HCT116 (cell line): ENCODE data around the gene ACVR1. TPM values are rescaled to one million over a fixed set of nuclear protein-coding genes. Genes with fewer than 3 reads are reported as not detected.

Source experiments
- ATAC-seq: fragments of 200-7000 bp; cut with Tn5 transposase; 2 replicates; pipeline ENCODE4 v1.9.1; 2020; ENCODE audit warnings: mild to moderate bottlenecking, moderate library complexity
- BruUV-seq: library from RNA; stranded (reverse); fragments of 400-500 nt; replicated peaks from 2 replicates; lab custom pipeline; 2021; lab: Mats Ljungman, UMichigan
- CTCF ChIA-PET: fragments of 300-600 bp; sonication (Branson Sonifier 250); formaldehyde crosslinking; loops from one replicate; lab custom pipeline; 2021; ENCODE audit warnings: antibody characterized with exemption; lab: Charles Lee
- POLR2A ChIA-PET: fragments of 300-600, 350-600 bp; sonication (Branson Sonifier 250); formaldehyde crosslinking; loops from one replicate; lab custom pipeline; 2021; ENCODE audit warnings: antibody characterized with exemption; lab: Charles Lee
- RAD21 ChIA-PET, 2 experiments: fragments of 300-600 bp; sonication (Branson Sonifier 250); formaldehyde crosslinking; loops; one replicate each; lab custom pipeline; 2023; ENCODE audit warnings: low total read pairs in 2 of 2; ENCODE audit not compliant: uncharacterized antibody in 2 of 2, unreplicated experiment in 2 of 2, low non-redundant PET in 1 of 2; lab: Charles Lee
- DNase-seq: peaks from one replicate; pipeline ENCODE4 v3.0.0-alpha.2; 2010; ENCODE audit warnings: low read depth, low spot score
- H2AFZ ChIP-seq: fragments of 200-600 bp; shearing (Covaris generic), sonication (generic); 2 replicates; pipeline ENCODE4 v1.6.1; 2017; ENCODE audit warnings: low read depth, mixed run types, mixed read lengths, antibody characterized with exemption, low read length; ENCODE audit not compliant: poor library complexity, severe bottlenecking
- H3K27ac ChIP-seq: 2 replicates; pipeline ENCODE4 v1.5.1; 2012; ENCODE audit warnings: low read depth, low read length
- H3K27me3 ChIP-seq: fragments of 200-600 bp; sonication (generic); 2 replicates; pipeline ENCODE4 v1.6.1; 2016; ENCODE audit warnings: mixed run types, low read length, mixed read lengths; ENCODE audit not compliant: insufficient read depth
- H3K36me3 ChIP-seq, 2 experiments: fragments of 200-500 bp in 1 of 2; fragments of 200-600 bp in 1 of 2; sonication (Bioruptor generic) in 1 of 2; sonication (generic) in 1 of 2; 2 replicates each; pipeline versions ENCODE4 v1.5.1 to v1.6.1; 2014 to 2016; ENCODE audit warnings: low read length in 2 of 2, inconsistent platforms in 1 of 2, mixed read lengths in 1 of 2, mixed run types in 1 of 2; ENCODE audit not compliant: insufficient read depth in 2 of 2, control insufficient read depth in 1 of 2
- H3K4me1 ChIP-seq, 2 experiments: fragments of 200-600 bp in 1 of 2; sonication (generic) in 1 of 2; 2 replicates each; pipeline versions ENCODE4 v1.5.1 to v1.6.1; 2012 to 2017; ENCODE audit warnings: low read length in 2 of 2, inconsistent platforms in 1 of 2, mild to moderate bottlenecking in 1 of 2, mixed read lengths in 1 of 2, mixed run types in 1 of 2, moderate library complexity in 1 of 2; ENCODE audit not compliant: insufficient read depth in 2 of 2, control insufficient read depth in 1 of 2
- H3K4me2 ChIP-seq: fragments of 200-600 bp; sonication (generic); 2 replicates; pipeline ENCODE4 v1.6.1; 2017; ENCODE audit warnings: mixed run types, low read length, mixed read lengths
- H3K4me3 ChIP-seq, 2 experiments: fragments of 200-600 bp in 1 of 2; sonication (generic) in 1 of 2; replicated peaks in 1 of 2; 2 replicates each; pipeline ENCODE4 v1.5.1; 2011 to 2016; ENCODE audit warnings: low read length in 2 of 2, control low read depth in 1 of 2, low read depth in 1 of 2, mild to moderate bottlenecking in 1 of 2, mixed read lengths in 1 of 2, mixed run types in 1 of 2
- H3K79me2 ChIP-seq: fragments of 200-600 bp; sonication (generic); 2 replicates; pipeline ENCODE4 v1.6.1; 2017; ENCODE audit warnings: mild to moderate bottlenecking, mixed run types, low read length, moderate library complexity, mixed read lengths; ENCODE audit not compliant: insufficient read depth
- H3K9ac ChIP-seq: fragments of 200-600 bp; sonication (generic); 2 replicates; pipeline ENCODE4 v1.6.1; 2016; ENCODE audit warnings: low read length, mixed read lengths
- H3K9me2 ChIP-seq: fragments of 200-600 bp; sonication (generic), shearing (Covaris generic); 2 replicates; pipeline ENCODE4 v1.6.1; 2017; ENCODE audit warnings: mixed run types, mild to moderate bottlenecking, moderate library complexity; ENCODE audit not compliant: insufficient read depth
- H3K9me3 ChIP-seq, 2 experiments: fragments of 200-500 bp in 1 of 2; fragments of 200-600 bp in 1 of 2; sonication (Bioruptor generic) in 1 of 2; sonication (generic) in 1 of 2; 2 replicates each; pipeline ENCODE4 v1.6.1; 2014 to 2017; ENCODE audit warnings: low read length in 2 of 2, mixed read lengths in 2 of 2, inconsistent platforms in 1 of 2, low read depth in 1 of 2, mild to moderate bottlenecking in 1 of 2, mixed run types in 1 of 2, moderate library complexity in 1 of 2; ENCODE audit not compliant: control insufficient read depth in 1 of 2, insufficient read depth in 1 of 2
- H4K20me1 ChIP-seq: fragments of 200-600 bp; sonication (generic), shearing (Covaris generic); 2 replicates; pipeline ENCODE4 v1.6.1; 2017; ENCODE audit warnings: mixed run types, mild to moderate bottlenecking, moderate library complexity; ENCODE audit not compliant: insufficient read depth
- ATF3 ChIP-seq: IDR thresholded peaks from 2 replicates; pipeline ENCODE4 v1.6.1; 2012
- CBX3 ChIP-seq: IDR thresholded peaks from 2 replicates; pipeline ENCODE4 v1.6.1; 2012; ENCODE audit warnings: low read depth
- CEBPB ChIP-seq: IDR thresholded peaks from 2 replicates; pipeline ENCODE4 v1.6.1; 2012; ENCODE audit warnings: low read depth
- EGR1 ChIP-seq: IDR thresholded peaks from 2 replicates; pipeline ENCODE4 v1.6.1; 2012; ENCODE audit warnings: low read depth
- ELF1 ChIP-seq: IDR thresholded peaks from 2 replicates; pipeline ENCODE4 v1.6.1; 2012; ENCODE audit warnings: low read depth, borderline replicate concordance
- EZH2phosphoT487 ChIP-seq: fragments of 200-600 bp; IDR thresholded peaks from 2 replicates; pipeline ENCODE4 v1.6.1; 2018; ENCODE audit warnings: antibody characterized with exemption, borderline replicate concordance
- FOSL1 ChIP-seq: IDR thresholded peaks from 2 replicates; pipeline ENCODE4 v1.6.1; 2012; ENCODE audit warnings: low read depth
- JUND ChIP-seq: IDR thresholded peaks from 2 replicates; pipeline ENCODE4 v1.6.1; 2012
- MAX ChIP-seq: IDR thresholded peaks from 2 replicates; pipeline ENCODE4 v1.6.1; 2012
- POLR2A ChIP-seq: IDR thresholded peaks from 2 replicates; pipeline ENCODE4 v1.7.0; 2011; ENCODE audit warnings: borderline replicate concordance; ENCODE audit not compliant: insufficient read depth, insufficient read length; ENCODE audit errors: extremely low read depth
- POLR2AphosphoS5 ChIP-seq: IDR thresholded peaks from 2 replicates; pipeline ENCODE4 v1.6.1; 2011; ENCODE audit warnings: mild to moderate bottlenecking, low read depth, low read length, moderate library complexity
- RAD21 ChIP-seq: IDR thresholded peaks from 2 replicates; pipeline ENCODE4 v1.6.1; 2012; ENCODE audit warnings: low read depth, mild to moderate bottlenecking
- SIN3A ChIP-seq: IDR thresholded peaks from 2 replicates; pipeline ENCODE4 v1.6.1; 2012; ENCODE audit warnings: low read depth
- SP1 ChIP-seq: IDR thresholded peaks from 2 replicates; pipeline ENCODE4 v1.6.1; 2012; ENCODE audit warnings: low read depth
- SRF ChIP-seq: IDR thresholded peaks from 2 replicates; pipeline ENCODE4 v1.6.1; 2012; ENCODE audit warnings: low read depth
- TCF7L2 ChIP-seq: IDR thresholded peaks from 2 replicates; pipeline ENCODE4 v1.7.0; 2011; ENCODE audit warnings: borderline replicate concordance, inconsistent platforms; ENCODE audit not compliant: insufficient read depth, insufficient read length; ENCODE audit errors: extremely low read depth
- YY1 ChIP-seq: IDR thresholded peaks from 2 replicates; pipeline ENCODE4 v1.6.1; 2011; ENCODE audit warnings: low read length, low read depth, moderate library complexity, mild to moderate bottlenecking; ENCODE audit not compliant: insufficient replicate concordance; ENCODE audit errors: extremely low read depth
- intact Hi-C: fragments of 100-400 bp; cut with micrococcal nuclease; formaldehyde crosslinking; loops from 2 replicates; pipeline ENCODE4 v1.10.0; 2022
- total RNA-seq: library from RNA; stranded (reverse); gene quantifications from one replicate; pipeline ENCODE4 v1.2.1, GENCODE V29; 2021; ENCODE audit not compliant: unreplicated experiment

Gene ACVR1
- total RNA-seq, 1 experiment from 2014 or later = 16.9 TPM

- TF ChIP-seq MAX (no peak), POLR2AphosphoS5 (no peak), FOSL1 (no peak), CBX3 (no peak), SP1 (no peak), ELF1 (no peak), SRF (no peak)
- TF ChIP-seq, all 23 proteins: peak for 0
Observed at GRCh38 chr2:157822993-157823392, 53.1 kb downstream of the ACVR1 start (continued).

GRCh38 chr2:157822533-157822932 lies 53.6 kb downstream of the ACVR1 start:
- ATAC-seq = no peak
- Histone ChIP-seq H3K27me3 (no peaks in the 10 kb centered on the region), H3K4me1 (peaks cover 9 to 10% of the 10 kb centered on the region in 2 experiments; a peak in 3 of 4 replicates)
- POLR2A ChIA-PET = no interaction called here
- TF ChIP-seq SIN3A = no peak
- no peak for TF ChIP-seq TCF7L2
- TF ChIP-seq CEBPB = no peak
- no peak for TF ChIP-seq POLR2A
- no peak for TF ChIP-seq RAD21
- TF ChIP-seq EZH2phosphoT487 = no peak
- TF ChIP-seq JUND = no peak
- no peak for TF ChIP-seq ATF3
- no peak for TF ChIP-seq EGR1
- no peak for TF ChIP-seq CBX3
- no peak for TF ChIP-seq YY1
- TF ChIP-seq FOSL1 = no peak
- no peak for TF ChIP-seq MAX
- TF ChIP-seq, all 23 proteins: peak for 0
- DNase-seq = no peak
- Histone ChIP-seq H3K36me3 (no peaks in the 10 kb centered on the region), H2AFZ (no peak overlapping the region), H3K9ac (no peak overlapping the region), H3K79me2 (no peaks in the 10 kb centered on the region), H3K27ac (no peak overlapping the region), H4K20me1 (no peaks in the 10 kb centered on the region), H3K4me2 (no peak overlapping the region), H3K4me3 (no peak overlapping the region), H3K9me2 (no peaks in the 10 kb centered on the region), H3K9me3 (no peaks in the 10 kb centered on the region)
- BruUV-seq = no TSS peak
- intact Hi-C loops = no loop called here
- CTCF ChIA-PET = no interaction called here
- RAD21 ChIA-PET = no interaction called here
